Liver (tissue), 3 donors: ENCODE data around the gene DCBLD2.

Experiments
- RAD21 ChIP-seq, 2 donors: IDR thresholded peaks; 2 replicates each; pipeline ENCODE4 v1.6.1; 2016; ENCODE audit warnings: antibody characterized with exemption in 2 of 2, mild to moderate bottlenecking in 2 of 2
- ZBTB33 ChIP-seq: IDR thresholded peaks from 2 replicates; pipeline ENCODE4 v1.6.1; 2016; ENCODE audit warnings: antibody characterized with exemption
- TF ChIP-seq, protein P1 (sequence below): fragments of 150-350 bp; IDR thresholded peaks from 2 replicates; pipeline ENCODE4 v1.5.1; 2017; ENCODE audit warnings: improper control_type of control experiment, low read depth, low read length; ENCODE audit not compliant: missing input control
- donor health status: healthy.
- donor health status: healthy.

DNA sequence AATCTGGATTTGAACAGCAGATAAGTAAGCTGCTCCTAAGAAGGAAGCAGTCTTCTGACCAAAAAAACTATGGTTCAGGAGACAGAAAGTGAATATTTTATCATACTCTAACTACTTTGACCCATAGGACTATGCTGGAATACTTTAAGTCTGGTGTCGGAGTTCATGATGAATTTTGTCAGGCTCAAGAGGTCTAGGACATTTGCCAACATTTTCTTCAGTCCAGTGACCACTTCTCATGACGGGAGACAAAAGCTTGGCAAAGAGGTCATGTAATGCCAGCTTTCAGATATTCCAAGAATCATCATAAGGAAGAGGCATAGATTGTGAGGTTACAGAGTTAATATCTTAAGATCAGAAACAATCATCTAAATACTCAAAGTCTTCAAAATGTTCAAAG, 20.5 kb upstream of the DCBLD2 start:
- TF ChIP-seq ZBTB33 (no peak), RAD21 (IDR thresholded peaks at IDR 0.05) (no peak)
- TF ChIP-seq, protein P1, sequence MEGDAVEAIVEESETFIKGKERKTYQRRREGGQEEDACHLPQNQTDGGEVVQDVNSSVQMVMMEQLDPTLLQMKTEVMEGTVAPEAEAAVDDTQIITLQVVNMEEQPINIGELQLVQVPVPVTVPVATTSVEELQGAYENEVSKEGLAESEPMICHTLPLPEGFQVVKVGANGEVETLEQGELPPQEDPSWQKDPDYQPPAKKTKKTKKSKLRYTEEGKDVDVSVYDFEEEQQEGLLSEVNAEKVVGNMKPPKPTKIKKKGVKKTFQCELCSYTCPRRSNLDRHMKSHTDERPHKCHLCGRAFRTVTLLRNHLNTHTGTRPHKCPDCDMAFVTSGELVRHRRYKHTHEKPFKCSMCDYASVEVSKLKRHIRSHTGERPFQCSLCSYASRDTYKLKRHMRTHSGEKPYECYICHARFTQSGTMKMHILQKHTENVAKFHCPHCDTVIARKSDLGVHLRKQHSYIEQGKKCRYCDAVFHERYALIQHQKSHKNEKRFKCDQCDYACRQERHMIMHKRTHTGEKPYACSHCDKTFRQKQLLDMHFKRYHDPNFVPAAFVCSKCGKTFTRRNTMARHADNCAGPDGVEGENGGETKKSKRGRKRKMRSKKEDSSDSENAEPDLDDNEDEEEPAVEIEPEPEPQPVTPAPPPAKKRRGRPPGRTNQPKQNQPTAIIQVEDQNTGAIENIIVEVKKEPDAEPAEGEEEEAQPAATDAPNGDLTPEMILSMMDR = no peak
